OCI-LY3 (cell line): ENCODE measurements around the gene PTPN21.
"Not testable (repeated sequence)": the region's sequence is repeated elsewhere in the genome, so short reads cannot be mapped to it uniquely, and the experiment has no call there.

Experiments
- H2AFZ ChIP-seq: fragments of 200-600, 300-600 bp; shearing (Covaris generic); 2 replicates; pipeline ENCODE4 v1.6.0; 2014; ENCODE audit warnings: antibody characterized with exemption, low read depth, low read length
- H3K27ac ChIP-seq: fragments of 200-600, 300-600 bp; sonication (generic); 2 replicates; pipeline ENCODE4 v1.5.1; 2014; ENCODE audit warnings: mild to moderate bottlenecking, low read length, moderate library complexity, mixed read lengths
- H3K27me3 ChIP-seq: fragments of 200-600, 300-600 bp; sonication (generic); 2 replicates; pipeline ENCODE4 v1.6.1; 2014; ENCODE audit warnings: low read depth, low read length, mixed read lengths
- H3K36me3 ChIP-seq: fragments of 200-600, 300-600 bp; sonication (generic); replicated peaks from 2 replicates; pipeline ENCODE3; 2014; ENCODE audit warnings: low read depth, low read length, mixed read lengths
- H3K4me1 ChIP-seq: fragments of 300-600, 200-600 bp; sonication (generic); 2 replicates; pipeline ENCODE4 v1.6.1; 2014; ENCODE audit warnings: low read length, mixed read lengths
- H3K4me2 ChIP-seq: fragments of 200-600, 300-600 bp; sonication (generic); 2 replicates; pipeline ENCODE4 v1.6.1; 2014; ENCODE audit warnings: low read length, mixed read lengths
- H3K4me3 ChIP-seq: fragments of 300-600, 200-600 bp; sonication (generic); 2 replicates; pipeline ENCODE4 v1.5.1; 2014; ENCODE audit warnings: antibody characterized with exemption, mild to moderate bottlenecking, low read length, moderate library complexity
- H3K79me2 ChIP-seq: fragments of 300-600, 200-600 bp; shearing (Covaris generic); 2 replicates; pipeline ENCODE4 v1.6.1; 2014; ENCODE audit warnings: mild to moderate bottlenecking, low read length, mixed read lengths
- H3K9ac ChIP-seq: fragments of 300-600, 200-600 bp; shearing (Covaris generic); 2 replicates; pipeline ENCODE4 v1.6.0; 2014; ENCODE audit warnings: mild to moderate bottlenecking, low read length, moderate library complexity
- H3K9me3 ChIP-seq: fragments of 200-600, 300-600 bp; shearing (Covaris generic); 2 replicates; pipeline ENCODE4 v1.6.1; 2014; ENCODE audit warnings: low read length, mixed read lengths; ENCODE audit not compliant: insufficient read depth
- H4K20me1 ChIP-seq: fragments of 200-600, 300-600 bp; sonication (generic); 2 replicates; pipeline ENCODE4 v1.6.1; 2016; ENCODE audit warnings: low read length, mixed read lengths; ENCODE audit not compliant: insufficient read depth
- EZH2phosphoT487 ChIP-seq: fragments of 200-600 bp; shearing (Covaris generic); IDR thresholded peaks from 2 replicates; pipeline ENCODE4 v1.6.1; 2018; ENCODE audit warnings: antibody characterized with exemption, mixed run types, low read depth
- TF ChIP-seq, protein P1 (sequence below): fragments of 200-600, 300-600 bp; sonication (generic); IDR thresholded peaks from 2 replicates; pipeline ENCODE4 v1.5.1; 2014; ENCODE audit warnings: antibody characterized with exemption, low read length, low read depth

PTPN21 gene

DNA sequence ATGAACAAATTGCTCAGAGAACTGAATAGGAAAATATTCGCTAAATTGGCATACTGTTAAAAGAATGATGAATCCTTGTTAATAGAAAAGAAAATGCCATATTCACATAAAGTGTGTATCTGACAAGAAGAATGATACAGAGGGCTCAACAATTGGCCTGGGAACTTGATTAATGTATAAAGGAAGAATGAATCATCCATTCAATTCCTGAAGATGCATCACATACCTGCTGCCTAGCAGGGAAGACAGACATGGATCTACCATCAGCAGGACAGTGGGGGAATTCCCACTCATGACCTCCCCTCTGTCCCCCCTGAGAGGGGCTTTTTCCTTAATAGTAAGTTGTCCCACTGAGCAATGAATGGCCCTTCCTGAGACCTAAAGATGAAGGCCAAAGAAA, 13.5 kb downstream of the PTPN21 start:
- no peaks in the 10 kb centered on the region for H4K20me1 ChIP-seq
- no peaks in the 10 kb centered on the region for H3K36me3 ChIP-seq
- H3K9ac ChIP-seq, result no peak overlapping the region
- H3K4me3 ChIP-seq, result no peak overlapping the region
- no peak overlapping the region for H3K4me2 ChIP-seq
- no peak overlapping the region for H3K27ac ChIP-seq
- TF ChIP-seq, protein P1, sequence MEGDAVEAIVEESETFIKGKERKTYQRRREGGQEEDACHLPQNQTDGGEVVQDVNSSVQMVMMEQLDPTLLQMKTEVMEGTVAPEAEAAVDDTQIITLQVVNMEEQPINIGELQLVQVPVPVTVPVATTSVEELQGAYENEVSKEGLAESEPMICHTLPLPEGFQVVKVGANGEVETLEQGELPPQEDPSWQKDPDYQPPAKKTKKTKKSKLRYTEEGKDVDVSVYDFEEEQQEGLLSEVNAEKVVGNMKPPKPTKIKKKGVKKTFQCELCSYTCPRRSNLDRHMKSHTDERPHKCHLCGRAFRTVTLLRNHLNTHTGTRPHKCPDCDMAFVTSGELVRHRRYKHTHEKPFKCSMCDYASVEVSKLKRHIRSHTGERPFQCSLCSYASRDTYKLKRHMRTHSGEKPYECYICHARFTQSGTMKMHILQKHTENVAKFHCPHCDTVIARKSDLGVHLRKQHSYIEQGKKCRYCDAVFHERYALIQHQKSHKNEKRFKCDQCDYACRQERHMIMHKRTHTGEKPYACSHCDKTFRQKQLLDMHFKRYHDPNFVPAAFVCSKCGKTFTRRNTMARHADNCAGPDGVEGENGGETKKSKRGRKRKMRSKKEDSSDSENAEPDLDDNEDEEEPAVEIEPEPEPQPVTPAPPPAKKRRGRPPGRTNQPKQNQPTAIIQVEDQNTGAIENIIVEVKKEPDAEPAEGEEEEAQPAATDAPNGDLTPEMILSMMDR, result no peak
- TF ChIP-seq EZH2phosphoT487, result no peak
- H3K4me1 ChIP-seq, result no peaks in the 10 kb centered on the region
- no peaks in the 10 kb centered on the region for H3K79me2 ChIP-seq
- H3K27me3 ChIP-seq, result no peaks in the 10 kb centered on the region
- H3K9me3 ChIP-seq, result no peaks in the 10 kb centered on the region
- no peak overlapping the region for H2AFZ ChIP-seq

DNA sequence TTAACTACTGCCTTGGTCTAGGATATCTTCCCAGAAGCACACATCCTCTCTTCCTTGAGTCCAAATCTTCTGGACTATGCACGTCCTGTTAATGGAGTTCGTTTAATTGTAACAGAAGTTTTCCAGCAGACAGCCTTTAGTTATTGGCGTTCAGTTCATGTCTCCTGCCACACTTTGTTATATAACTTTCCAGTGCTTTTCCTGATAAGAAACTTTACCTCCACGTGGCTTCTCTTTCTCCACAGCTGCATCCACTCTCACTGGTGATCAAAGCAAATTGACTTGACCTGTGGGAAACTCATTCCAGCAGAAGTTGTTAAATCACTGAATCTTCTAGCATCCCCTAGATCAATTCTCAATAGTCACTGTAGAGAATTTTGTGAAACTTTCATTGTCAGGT, 19.0 kb downstream of the PTPN21 start:
- Histone ChIP-seq H3K27ac (no peak overlapping the region), H3K36me3 (no peaks in the 10 kb centered on the region), H3K4me3 (no peak overlapping the region), H3K27me3 (no peaks in the 10 kb centered on the region), H4K20me1 (no peaks in the 10 kb centered on the region), H3K9ac (no peak overlapping the region), H3K79me2 (no peaks in the 10 kb centered on the region), H3K4me1 (peaks cover 9% of the 10 kb centered on the region), H2AFZ (no peak overlapping the region), H3K4me2 (0 out of 2 replicates have a peak overlapping the region, but pooled peaks have one; percentile 8), H3K9me3 (no peaks in the 10 kb centered on the region)
- TF ChIP-seq EZH2phosphoT487, result no peak
- TF ChIP-seq, protein P1, result no peak

DNA sequence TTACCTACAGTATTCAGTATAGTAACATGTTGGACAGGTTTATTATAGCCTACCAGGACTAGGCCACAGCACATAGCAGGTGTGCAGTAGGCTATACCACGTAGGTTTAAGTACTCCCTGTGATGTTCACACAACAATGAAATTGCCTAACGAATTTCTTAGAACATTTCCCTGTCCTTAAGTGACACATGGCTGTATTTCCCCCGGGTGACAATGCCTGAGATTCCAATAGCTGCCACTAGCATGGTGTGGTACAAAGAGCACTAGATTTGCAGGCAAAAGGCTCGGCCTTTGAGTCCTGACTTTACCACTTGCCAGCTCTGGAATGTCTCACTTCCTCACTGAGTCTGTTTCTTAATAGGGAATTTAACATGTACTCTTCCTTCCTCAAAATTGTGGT, 19.7 kb downstream of the PTPN21 start:
- Histone ChIP-seq H3K4me3 (no peak overlapping the region), H2AFZ (no peak overlapping the region), H4K20me1 (no peaks in the 10 kb centered on the region), H3K4me1 (peaks cover 9% of the 10 kb centered on the region), H3K36me3 (no peaks in the 10 kb centered on the region), H3K9ac (no peak overlapping the region), H3K27me3 (no peaks in the 10 kb centered on the region), H3K79me2 (no peaks in the 10 kb centered on the region), H3K27ac (no peak overlapping the region), H3K4me2 (peak overlapping the region; percentile 8; the same call in 1 of the 2 replicates), H3K9me3 (peaks cover 3% of the 10 kb centered on the region; the same call in 1 of the 2 replicates)
- no peak for TF ChIP-seq EZH2phosphoT487
- TF ChIP-seq, protein P1, result no peak

DNA sequence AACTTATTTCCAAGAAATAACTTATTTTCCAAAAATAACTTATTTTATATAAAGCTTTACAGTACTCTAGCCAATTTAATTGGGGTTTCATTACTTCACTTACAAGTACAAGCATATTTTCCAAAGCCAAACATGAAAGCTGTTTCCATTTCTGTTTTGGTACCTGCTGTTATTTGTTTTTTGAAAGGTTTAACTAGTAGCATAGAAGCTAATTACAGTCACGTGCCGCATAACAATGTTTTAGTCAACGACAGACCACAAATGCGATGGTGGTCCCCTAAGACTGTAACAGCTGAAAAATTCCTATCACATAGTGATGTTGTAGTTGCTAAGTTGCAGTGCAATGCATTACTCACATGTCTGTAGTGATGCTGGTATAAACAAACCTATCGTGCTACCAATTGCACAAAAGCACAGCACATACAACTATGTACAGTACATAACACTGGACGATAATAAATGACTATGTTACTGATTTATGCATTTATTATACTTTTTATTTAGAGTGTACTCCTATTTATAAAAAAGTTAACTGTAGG, 21.7 kb downstream of the PTPN21 start:
- H3K9me3 ChIP-seq, result peaks cover 4% of the 10 kb centered on the region; the same call in 1 of the 2 replicates
- TF ChIP-seq, protein P1, result no peak
- TF ChIP-seq EZH2phosphoT487, result no peak
- no peaks in the 10 kb centered on the region for H4K20me1 ChIP-seq
- H3K27ac ChIP-seq, result no peak overlapping the region
- H3K9ac ChIP-seq, result no peak overlapping the region
- H3K79me2 ChIP-seq, result no peaks in the 10 kb centered on the region
- no peak overlapping the region for H2AFZ ChIP-seq
- H3K4me1 ChIP-seq, result peaks cover 9% of the 10 kb centered on the region
- H3K27me3 ChIP-seq, result no peaks in the 10 kb centered on the region
- no peak overlapping the region for H3K4me2 ChIP-seq
- H3K36me3 ChIP-seq, result no peaks in the 10 kb centered on the region
- H3K4me3 ChIP-seq, result no peak overlapping the region

DNA sequence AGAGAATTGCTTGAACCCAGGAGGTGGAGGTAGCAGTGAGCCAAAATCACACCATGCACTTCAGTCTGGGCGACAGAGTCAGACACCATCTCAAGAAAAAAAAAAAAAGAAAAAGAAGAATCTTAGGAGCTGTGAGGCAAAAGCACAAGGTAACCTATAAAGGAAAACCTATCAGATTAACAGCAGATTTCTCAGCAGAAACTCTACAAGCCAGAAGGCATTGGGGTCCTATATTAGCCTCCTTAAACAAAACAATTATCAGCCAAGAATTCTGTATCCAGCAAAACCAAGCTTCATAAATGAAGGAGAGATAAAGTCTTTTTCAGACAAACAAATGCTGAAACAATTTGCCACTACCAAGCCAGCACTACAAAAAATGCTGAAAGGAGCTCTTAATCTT, 24.9 kb downstream of the PTPN21 start:
- not testable (repeated sequence) for H3K4me3 ChIP-seq, H3K4me2 ChIP-seq, H4K20me1 ChIP-seq, H3K9ac ChIP-seq, H3K4me1 ChIP-seq, H3K36me3 ChIP-seq, H2AFZ ChIP-seq, H3K79me2 ChIP-seq, H3K27me3 ChIP-seq, H3K27ac ChIP-seq, H3K9me3 ChIP-seq
